Liver (tissue), 3 donors: Measurements from ENCODE around the gene RIC1.

ENCODE experiments used
- CTCF ChIP-seq: fragments of 150-350 bp; IDR thresholded peaks from 2 replicates; pipeline ENCODE4 v1.5.1; 2017; ENCODE audit warnings: improper control_type of control experiment, low read depth, low read length; ENCODE audit not compliant: missing input control
- EGR1 ChIP-seq, 2 donors: IDR thresholded peaks; 2 replicates each; pipeline ENCODE4 v1.6.1; 2016 to 2018; ENCODE audit warnings: antibody characterized with exemption in 2 of 2, low read depth in 2 of 2
- GABPA ChIP-seq, 2 donors: IDR thresholded peaks in 1 of 2; conservative IDR thresholded peaks in 1 of 2; 2 replicates each; pipeline ENCODE4 v1.6.1; 2016; ENCODE audit warnings: antibody characterized with exemption in 2 of 2, mild to moderate bottlenecking in 1 of 2, moderate library complexity in 1 of 2
- JUND ChIP-seq, 2 donors: IDR thresholded peaks; 2 replicates each; pipeline ENCODE4 v1.6.1; 2016; ENCODE audit warnings: antibody characterized with exemption in 2 of 2
- RAD21 ChIP-seq, 2 donors: IDR thresholded peaks; 2 replicates each; pipeline ENCODE4 v1.6.1; 2016; ENCODE audit warnings: antibody characterized with exemption in 2 of 2, mild to moderate bottlenecking in 2 of 2
- RXRA ChIP-seq, 2 donors: IDR thresholded peaks; 2 replicates each; pipeline ENCODE4 v1.6.1; 2017 to 2018; ENCODE audit warnings: antibody characterized with exemption in 2 of 2, mild to moderate bottlenecking in 1 of 2
- TAF1 ChIP-seq: conservative IDR thresholded peaks from 2 replicates; pipeline ENCODE4 v1.6.1; 2016; ENCODE audit warnings: antibody characterized with exemption, mild to moderate bottlenecking
- YY1 ChIP-seq: IDR thresholded peaks from 2 replicates; pipeline ENCODE4 v1.6.1; 2016; ENCODE audit warnings: antibody characterized with exemption, mild to moderate bottlenecking
- TF ChIP-seq, protein P1 (sequence below): IDR thresholded peaks from 2 replicates; pipeline ENCODE4 v1.6.1; 2016; ENCODE audit warnings: antibody characterized with exemption, mild to moderate bottlenecking
- TF ChIP-seq, protein P2 (sequence below): IDR thresholded peaks from 2 replicates; pipeline ENCODE4 v1.6.1; 2016; ENCODE audit warnings: antibody characterized with exemption
- donor health status: healthy.
- donor health status: healthy.

DNA sequence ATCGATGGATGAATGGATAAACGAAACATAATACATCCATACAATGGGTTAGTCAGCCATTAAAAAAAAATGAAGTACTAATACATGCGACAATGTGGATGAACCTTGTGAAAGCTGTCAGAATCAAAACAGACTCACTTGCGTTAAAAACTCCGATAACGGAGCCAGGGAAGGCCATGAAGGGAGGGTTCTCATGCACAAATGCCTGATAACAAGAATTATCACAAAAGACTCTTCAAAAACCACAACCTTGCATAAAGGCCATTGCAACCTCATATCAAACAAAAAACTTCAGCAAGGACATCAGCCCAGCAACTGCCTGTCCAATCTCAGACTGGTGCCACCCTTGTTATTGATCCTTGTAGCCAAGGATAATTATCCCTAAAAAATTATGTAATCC lies 190.3 kb downstream of the RIC1 start:
- no peak for TF ChIP-seq YY1
- TF ChIP-seq CTCF: no peak
- TF ChIP-seq, protein P1, sequence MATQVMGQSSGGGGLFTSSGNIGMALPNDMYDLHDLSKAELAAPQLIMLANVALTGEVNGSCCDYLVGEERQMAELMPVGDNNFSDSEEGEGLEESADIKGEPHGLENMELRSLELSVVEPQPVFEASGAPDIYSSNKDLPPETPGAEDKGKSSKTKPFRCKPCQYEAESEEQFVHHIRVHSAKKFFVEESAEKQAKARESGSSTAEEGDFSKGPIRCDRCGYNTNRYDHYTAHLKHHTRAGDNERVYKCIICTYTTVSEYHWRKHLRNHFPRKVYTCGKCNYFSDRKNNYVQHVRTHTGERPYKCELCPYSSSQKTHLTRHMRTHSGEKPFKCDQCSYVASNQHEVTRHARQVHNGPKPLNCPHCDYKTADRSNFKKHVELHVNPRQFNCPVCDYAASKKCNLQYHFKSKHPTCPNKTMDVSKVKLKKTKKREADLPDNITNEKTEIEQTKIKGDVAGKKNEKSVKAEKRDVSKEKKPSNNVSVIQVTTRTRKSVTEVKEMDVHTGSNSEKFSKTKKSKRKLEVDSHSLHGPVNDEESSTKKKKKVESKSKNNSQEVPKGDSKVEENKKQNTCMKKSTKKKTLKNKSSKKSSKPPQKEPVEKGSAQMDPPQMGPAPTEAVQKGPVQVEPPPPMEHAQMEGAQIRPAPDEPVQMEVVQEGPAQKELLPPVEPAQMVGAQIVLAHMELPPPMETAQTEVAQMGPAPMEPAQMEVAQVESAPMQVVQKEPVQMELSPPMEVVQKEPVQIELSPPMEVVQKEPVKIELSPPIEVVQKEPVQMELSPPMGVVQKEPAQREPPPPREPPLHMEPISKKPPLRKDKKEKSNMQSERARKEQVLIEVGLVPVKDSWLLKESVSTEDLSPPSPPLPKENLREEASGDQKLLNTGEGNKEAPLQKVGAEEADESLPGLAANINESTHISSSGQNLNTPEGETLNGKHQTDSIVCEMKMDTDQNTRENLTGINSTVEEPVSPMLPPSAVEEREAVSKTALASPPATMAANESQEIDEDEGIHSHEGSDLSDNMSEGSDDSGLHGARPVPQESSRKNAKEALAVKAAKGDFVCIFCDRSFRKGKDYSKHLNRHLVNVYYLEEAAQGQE: no peak
- no peak for TF ChIP-seq RAD21 (IDR thresholded peaks at IDR 0.05)
- no peak for TF ChIP-seq RXRA (IDR thresholded peaks at IDR 0.05)
- TF ChIP-seq TAF1: no peak
- TF ChIP-seq, protein P2, sequence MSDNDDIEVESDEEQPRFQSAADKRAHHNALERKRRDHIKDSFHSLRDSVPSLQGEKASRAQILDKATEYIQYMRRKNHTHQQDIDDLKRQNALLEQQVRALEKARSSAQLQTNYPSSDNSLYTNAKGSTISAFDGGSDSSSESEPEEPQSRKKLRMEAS: no peak
- TF ChIP-seq GABPA (IDR thresholded peaks at IDR 0.05 in 1 of 2, conservative IDR thresholded peaks at IDR 0.05 in 1 of 2): no peak
- TF ChIP-seq JUND (IDR thresholded peaks at IDR 0.05): no peak
- TF ChIP-seq EGR1 (IDR thresholded peaks at IDR 0.05; ENCODE audit: low read depth in 2 of 2): no peak
